GM10847 (cell line): ENCODE measurements around the gene UBE3A.

Experiments used
- POLR2A ChIP-seq: IDR thresholded peaks from 2 replicates; pipeline ENCODE4 v1.6.1; 2011; ENCODE audit not compliant: insufficient read length; ENCODE audit errors: extremely low read depth

UBE3A gene

DNA sequence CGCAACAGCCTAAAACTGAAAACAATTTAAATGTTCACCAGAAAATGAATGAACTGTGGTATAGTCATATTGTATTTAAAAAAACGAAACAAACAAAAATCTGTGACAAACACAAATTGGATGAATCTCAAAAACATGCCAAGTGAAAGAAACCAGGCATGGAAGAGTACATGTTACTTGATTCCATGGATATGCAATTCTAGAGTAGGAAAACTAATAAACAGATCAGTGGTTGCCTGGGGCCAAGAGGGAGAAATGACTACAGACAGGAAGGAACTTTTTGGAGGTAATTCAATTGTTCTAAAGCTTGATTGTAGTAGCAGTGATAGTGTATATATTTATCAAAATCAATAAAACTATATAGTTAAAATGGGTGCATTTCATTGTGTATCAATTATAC, 16.8 kb downstream of the UBE3A start:
- no peak for TF ChIP-seq POLR2A

DNA sequence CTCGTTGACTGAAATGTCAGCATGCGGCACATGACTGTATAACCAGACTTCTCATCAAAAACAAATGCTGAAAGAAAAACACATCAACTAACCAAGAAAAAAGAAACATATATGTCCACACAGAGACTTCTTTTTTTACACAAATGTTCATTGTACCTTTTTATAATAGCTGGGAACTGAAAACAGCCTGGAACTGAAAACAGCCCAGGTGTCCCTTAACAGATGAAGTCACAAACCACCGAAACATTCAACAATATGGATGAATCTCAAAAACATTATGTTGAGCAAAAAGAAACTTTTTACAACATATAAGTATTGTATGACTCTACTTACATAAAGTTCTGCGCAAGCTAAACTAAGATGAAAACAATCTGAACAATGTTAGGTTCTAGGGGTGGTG, 20.6 kb downstream of the UBE3A start:
- no peak for TF ChIP-seq POLR2A

DNA sequence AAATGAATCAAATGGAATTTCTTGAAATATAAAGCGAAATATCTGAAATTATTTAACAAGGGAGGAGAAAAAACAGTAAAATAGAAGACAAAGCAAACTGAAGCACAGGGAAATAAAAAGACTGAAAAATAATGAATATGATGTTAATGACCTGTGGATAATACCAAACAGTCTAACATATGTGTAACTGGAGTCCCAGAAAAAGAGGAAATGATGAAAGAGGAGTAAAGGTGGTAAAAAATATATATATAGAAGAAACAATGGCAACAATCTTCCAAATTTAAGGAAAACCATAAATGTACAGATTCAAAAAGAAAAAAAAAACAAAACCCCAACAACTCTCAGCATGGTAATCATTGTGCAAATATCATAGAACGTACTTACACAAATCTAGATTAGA, 21.2 kb downstream of the UBE3A start:
- TF ChIP-seq POLR2A: no peak

DNA sequence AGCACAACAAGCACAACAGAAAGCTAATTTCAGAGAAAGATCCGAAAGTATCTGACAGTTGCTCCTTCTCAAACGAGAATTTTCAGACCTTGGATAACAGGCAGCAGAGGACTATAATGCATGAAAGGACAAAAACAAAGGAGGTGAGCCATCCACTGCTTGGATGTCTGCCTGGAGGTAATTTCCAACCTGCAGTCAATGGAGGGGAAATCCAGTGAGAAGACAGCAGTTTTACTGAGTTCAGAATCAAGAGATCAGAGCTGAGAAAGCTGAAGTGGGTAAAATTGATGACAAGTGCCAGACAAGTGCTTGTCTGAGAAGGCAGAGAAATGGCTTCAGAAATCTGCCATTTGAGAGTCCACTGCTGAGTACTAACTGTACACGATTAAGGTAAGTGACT, 22.1 kb downstream of the UBE3A start:
- TF ChIP-seq POLR2A: no peak

DNA sequence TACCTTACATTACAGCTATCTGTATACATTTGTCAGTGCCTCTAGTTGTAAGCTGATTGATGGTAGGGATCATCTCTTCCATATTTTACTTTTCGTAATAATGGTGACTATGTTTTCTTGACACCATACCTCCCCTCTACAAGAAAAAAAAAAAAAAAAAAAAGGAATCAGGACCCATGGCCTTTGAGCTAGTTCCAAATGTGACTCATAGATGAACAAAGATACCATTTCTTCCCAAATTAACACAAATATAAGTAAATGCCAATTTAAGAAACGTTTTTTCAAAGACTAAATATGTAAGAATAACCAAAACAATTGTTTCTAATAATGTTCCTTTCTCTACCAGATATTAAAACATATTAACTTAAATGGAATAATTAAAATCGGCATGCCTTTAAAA, 23.1 kb downstream of the UBE3A start:
- TF ChIP-seq POLR2A: no peak

DNA sequence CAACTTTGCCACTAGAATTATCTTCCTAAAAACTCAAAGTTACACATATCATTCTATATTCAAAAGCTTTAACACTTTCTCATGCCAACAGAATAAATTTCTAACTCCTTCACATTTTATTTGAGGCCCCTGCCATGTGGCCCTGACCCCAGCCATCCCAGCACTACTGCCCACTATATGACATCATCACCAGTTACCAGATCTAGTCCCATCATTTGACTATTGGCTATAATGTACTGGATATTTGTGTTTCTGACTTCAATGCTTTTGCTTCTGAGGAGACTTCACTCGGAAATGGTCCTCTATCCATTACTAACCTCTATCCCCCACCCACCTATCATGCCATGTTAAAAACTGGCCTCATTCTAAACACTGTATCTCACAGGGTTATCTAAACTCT, 23.6 kb downstream of the UBE3A start:
- TF ChIP-seq POLR2A: no peak

DNA sequence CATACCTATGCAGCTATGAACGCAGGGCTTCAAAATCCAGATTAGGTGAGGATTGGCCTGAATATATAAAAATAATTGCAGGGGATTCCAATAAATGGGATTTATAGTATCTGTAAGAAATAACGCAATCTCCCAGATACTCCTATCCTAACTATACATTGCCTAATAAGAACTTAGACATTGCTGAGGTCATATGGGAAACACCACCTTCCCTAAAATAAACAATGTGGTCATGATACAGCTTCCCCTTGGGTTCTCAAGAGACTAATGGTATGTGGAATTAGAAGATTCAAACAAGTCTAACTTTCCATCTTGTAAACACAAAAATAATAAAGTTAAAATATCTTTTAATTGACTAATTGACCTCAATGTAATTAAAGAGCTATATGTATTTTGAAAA, 28.2 kb downstream of the UBE3A start:
- TF ChIP-seq POLR2A: no peak

DNA sequence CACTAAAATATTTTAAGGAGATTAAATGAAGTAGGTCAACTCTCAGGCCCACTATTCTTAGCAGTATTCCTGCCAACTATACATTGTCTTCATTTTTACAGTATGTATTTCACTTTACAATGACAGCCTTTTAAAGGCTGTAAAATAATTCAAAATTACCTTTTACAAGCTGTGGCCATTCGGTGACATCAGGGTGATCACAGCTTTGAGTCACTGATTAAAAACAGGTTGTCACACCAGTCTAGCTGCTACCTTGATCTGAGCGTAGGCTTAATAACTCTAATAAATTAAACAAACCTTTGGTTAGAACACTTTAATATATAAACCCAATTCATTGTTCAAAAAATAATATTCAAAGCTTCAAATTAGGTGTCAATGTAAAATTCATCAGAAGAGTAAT, 29.9 kb downstream of the UBE3A start:
- TF ChIP-seq POLR2A: no peak

DNA sequence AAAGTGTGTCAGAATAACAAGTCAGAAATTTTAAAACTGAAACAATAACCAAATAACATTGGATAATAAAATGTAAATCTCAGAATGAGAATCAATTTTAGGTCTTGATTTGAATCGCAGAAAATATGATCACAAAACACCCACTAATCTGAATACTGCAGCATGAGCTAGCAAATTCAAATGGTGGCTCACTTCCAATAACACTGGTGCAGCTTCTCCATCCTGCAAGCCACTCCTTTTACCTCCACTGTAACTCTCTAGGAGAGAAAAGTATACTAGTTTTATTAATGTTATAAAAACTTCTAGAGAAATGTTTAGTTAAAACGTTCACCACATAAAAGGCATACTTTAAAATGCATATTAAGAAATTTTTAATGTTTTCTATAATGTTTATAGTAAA, 30.4 kb downstream of the UBE3A start:
- no peak for TF ChIP-seq POLR2A

DNA sequence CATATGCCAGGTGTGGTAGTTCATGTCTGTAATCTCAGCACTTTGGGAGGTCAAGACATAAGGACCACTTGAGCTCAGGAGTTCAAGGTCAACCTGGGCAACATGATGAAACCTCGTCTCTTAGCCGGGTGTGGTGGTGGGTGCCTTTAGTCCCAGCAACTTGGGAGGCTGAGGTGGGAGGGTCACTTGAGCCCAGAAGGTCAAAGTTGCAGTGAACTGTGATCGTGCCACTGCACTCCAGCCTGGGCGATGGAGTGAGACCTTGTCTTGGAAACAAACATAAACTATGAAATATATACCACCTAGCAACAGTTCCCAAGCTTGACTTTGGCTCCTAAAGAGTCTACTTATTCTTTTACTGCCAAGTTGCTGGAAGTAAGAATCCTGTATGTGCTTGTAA, 30.9 kb downstream of the UBE3A start:
- TF ChIP-seq POLR2A: no peak

DNA sequence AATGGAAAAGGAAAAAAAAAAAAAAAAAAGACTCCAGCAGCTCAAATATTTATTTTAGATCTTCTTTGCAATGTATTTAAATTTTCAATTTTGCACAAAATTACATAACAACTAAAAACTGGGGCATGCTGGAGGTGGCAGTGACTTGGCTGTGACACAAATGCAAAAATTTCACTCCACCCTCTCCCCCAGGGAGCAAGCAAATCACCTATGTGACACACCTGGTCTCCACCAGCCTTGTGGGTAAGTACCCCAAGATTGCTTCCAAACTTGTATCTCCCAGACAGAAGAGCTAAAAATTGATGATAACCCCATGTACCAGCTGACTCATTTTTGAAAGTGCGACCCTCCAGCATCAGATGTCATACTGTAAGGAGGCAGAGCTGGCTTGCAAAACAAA, 32.0 kb downstream of the UBE3A start:
- no peak for TF ChIP-seq POLR2A

DNA sequence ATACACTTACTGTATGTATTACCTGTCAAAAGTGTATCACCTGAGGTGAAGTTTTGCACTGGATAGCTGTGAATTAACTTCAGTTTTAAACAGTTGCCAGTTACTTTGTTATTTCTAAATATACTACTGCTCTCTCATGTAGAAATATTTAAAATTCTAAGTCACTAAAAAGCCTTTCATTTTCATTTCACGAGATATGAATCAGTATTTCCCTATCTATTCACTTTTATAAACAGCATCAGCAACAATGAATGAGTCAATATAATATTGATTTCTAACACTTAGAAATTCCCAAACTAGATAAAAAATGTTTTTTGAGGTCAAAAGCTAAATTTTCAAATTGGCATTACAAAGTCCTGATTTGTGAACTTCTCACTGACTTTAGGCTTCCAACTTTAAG, 32.6 kb downstream of the UBE3A start:
- TF ChIP-seq POLR2A: no peak

DNA sequence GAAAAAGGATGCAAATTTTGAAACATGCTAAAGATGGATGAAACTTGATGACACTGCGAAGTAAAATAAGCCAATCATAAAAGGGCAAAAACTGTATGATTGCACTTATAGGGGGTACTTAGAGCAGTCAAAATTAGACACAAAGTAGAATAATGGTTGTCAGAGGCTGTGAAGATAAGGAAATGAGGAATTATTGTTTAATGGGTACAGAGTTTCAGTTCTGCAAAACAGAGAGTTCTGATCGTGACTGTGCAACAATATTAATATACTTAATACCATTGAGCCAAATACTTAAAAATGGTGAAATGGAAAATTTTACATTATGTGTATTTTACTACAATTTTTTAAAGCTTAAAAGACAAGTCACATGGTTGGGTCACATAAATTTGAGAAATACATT, 35.1 kb downstream of the UBE3A start:
- no peak for TF ChIP-seq POLR2A

DNA sequence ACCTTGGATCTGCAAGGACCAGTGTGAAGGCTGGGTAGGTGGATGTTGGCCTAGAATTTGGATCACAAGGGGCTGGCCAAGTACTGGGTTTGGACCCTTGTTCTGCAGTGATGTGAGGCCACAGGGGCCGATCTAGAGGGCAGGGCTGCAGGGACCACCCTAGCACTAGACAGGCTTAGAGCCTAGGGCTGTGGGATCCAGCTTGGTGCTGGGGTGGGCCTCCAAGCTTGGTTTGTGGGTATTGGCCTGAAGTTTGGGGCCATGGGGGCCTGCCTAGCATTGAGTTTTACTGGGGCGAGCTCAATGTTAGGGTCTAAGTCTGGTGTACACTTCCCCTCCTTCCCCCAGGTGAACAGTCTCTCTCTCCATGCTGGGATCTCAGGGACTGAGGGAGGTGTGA, 36.5 kb downstream of the UBE3A start:
- no peak for TF ChIP-seq POLR2A

DNA sequence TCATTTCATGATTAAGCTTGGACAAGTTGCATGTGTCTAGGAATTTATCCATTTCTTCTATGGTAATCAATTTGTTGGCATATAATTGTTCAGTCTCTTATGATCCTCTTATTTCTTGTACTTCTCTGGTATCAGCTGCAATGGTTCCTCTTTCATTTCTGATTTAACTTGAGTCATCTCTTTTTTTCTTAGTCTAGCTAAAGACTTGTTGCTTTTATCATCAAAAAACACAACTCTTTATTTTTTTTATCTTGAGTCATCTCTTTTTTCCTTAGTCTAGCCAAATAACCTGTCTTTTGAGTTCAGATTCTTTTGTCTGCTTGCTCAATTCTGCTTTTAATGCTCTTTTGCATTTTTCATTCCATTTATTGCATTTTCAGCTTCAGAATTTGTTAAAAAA, 37.3 kb downstream of the UBE3A start:
- TF ChIP-seq POLR2A: no peak

DNA sequence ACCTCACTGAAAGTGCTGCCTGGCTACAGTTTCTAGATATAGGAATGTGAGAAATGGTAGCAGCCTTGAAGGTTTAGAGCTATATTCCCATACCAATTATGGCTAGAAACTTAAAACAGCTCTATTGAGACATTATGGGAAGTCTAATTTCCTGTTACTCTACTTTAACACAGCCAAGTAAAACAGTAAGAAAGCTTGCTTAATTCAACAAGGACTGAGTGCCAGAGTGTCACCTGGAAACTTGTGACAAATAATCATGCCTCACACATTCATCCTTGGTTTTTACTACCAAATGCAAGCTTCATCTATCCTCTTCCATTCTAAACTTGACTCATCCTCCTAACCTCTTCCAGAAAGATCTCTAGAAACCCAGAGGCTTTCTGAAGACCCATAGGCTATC, 41.7 kb downstream of the UBE3A start:
- TF ChIP-seq POLR2A: no peak

DNA sequence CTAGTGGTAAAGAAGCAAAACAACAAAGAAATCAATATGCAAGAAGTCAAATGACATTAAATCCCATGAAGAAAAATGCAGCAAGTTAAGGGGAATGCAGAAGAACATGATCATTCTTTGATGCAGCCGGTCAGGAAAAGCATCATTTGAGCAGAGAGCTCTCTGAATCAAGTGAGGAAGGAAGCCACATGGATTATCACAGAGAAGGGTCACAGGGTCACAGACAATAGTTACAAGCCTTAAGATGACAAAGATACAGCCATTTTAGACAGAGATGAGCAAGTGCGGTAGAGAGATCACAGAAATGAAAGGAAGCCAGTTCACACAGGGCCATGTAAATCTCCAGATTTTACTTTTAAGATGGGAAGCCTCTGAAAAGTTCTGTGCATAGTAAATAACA, 43.9 kb downstream of the UBE3A start:
- TF ChIP-seq POLR2A: no peak

DNA sequence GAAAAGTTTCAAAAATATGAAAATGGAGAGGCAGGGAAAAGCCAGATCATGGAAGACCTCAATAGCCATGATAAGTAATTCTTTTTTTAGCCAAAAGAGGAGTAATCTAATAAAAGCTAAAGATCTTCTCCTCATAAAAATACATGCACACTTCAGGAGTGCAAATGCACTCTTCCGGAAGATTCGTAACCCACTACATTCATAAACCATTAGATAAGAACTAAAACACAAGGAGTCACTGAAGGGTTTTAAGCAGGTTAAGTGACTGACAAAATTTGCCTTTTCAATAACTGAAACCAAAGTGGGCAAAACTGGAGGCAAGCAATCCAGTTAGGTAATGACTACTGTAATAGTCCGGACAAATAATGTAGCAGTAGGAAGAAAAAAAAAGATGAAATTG, 46.0 kb downstream of the UBE3A start:
- no peak for TF ChIP-seq POLR2A

DNA sequence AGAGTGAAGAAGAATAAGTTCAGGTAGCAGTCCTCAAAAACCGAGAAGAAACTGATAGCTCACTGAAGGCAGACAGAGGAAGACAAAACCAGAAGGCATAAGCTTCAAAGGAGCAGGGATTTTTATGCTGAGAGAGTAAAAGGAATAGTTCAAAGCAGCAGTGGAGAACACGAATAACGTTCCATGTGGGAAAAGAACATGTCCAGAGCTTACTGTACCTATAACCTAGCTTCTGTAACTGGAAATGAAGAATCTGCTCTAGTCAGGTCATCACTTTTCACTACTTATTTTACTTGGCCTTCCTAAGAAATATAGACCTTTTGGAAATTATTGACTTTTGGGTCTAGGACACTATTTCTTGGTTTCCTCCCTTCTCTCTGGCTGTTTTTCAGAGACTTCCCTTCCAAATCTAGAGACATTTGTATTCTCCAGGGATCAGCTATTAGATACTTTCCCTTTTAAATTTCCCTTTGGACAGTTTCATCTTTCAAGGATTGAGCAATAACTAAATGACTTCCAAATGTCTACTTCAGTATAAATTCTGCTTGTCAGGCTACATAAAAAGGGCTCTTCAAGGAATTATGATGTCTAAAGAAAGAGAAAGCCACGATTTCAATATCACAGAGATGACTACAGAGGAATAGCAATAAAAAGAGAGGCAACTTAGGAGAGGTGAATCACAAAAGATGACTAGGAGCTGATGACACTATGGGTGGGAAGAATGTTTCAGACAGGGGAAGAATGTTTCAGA, 46.7 kb downstream of the UBE3A start:
- no peak for TF ChIP-seq POLR2A
